ENCODE data around the gene UBE2E1.

DNA sequence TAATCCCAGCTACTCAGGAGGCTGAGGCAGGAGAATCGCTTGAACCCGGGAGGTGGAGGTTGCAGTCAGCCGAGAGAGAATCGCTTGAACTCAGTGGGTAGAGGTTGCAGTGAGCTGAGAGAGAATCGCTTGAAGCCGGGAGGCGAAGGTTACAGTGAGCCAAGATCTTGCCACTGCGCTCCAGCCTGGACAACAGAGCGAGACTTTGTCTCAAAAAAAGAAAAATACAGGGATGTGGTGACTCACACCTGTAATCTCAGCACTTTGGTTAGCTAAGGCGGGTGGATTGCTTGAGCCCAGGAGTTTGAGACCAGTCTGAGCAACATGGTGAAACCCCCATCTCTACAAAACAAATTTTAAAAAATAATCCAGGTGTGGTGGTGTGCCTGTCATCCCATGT lies 26.8 kb downstream of the UBE2E1 start:
- TF ChIP-seq, protein P1, sequence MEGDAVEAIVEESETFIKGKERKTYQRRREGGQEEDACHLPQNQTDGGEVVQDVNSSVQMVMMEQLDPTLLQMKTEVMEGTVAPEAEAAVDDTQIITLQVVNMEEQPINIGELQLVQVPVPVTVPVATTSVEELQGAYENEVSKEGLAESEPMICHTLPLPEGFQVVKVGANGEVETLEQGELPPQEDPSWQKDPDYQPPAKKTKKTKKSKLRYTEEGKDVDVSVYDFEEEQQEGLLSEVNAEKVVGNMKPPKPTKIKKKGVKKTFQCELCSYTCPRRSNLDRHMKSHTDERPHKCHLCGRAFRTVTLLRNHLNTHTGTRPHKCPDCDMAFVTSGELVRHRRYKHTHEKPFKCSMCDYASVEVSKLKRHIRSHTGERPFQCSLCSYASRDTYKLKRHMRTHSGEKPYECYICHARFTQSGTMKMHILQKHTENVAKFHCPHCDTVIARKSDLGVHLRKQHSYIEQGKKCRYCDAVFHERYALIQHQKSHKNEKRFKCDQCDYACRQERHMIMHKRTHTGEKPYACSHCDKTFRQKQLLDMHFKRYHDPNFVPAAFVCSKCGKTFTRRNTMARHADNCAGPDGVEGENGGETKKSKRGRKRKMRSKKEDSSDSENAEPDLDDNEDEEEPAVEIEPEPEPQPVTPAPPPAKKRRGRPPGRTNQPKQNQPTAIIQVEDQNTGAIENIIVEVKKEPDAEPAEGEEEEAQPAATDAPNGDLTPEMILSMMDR (conservative IDR thresholded peaks at IDR 0.05; ENCODE audit: low read length) = no peak
- TF ChIP-seq EZH2phosphoT487 (IDR thresholded peaks at IDR 0.05; ENCODE audit: borderline replicate concordance) = no peak
